HG03060 (cell line): ENCODE results near the gene DOLPP1.
A peak's percentile ranks its signal among the peaks of the same experiment; 100 is the strongest.

Source experiments
- ATAC-seq: cut with Tn5 transposase; IDR thresholded peaks from one replicate; pipeline ENCODE4 v1.9.1; 2021; ENCODE audit warnings: low read depth, moderate number of reproducible peaks; ENCODE audit not compliant: unreplicated experiment

Gene DOLPP1

GRCh38 chr9:129136446-129137035 is 55.6 kb downstream of the DOLPP1 start:
- no peak for ATAC-seq

DNA sequence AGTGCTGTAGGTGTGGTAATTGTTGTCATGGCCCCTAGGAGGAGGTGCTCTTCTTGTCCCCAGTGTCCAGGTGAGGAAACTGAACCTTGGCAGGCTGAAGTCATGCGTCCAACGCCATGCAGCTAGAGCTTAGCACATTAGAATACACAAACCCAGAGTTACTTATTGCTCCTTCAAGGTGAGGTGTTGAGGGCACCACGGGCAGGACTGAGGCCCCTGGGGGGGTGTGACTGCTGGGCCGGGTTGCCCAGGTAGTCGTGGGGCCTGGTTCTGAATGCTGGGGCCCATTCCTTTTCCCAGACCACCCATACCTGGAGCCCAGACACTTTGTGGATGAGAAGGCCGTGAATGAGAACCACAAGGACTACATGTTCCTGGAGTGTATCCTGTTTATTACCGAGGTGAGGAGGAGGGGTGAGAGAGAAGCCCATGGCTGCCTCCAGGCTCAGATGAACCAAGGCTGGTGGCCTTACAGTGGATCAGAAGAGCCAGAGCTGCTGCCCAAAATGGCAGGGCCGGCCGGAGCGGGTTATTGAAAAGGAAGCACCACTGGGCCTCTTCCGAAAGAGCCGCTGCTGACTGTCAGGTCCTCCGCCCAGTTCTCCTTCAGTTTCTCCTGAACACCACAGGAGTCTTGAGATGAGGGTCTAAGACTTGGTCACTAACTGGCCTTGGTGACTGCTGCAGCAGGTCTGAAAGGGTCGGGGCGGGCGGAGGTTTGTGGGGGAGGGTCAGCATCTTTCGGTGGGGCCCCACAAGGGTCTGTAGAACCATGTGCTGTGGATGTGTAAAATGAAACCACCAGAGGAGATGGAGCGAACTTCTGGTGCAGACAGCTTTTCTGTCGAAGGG is 56.6 kb downstream of the DOLPP1 start:
- ATAC-seq = no peak

DNA sequence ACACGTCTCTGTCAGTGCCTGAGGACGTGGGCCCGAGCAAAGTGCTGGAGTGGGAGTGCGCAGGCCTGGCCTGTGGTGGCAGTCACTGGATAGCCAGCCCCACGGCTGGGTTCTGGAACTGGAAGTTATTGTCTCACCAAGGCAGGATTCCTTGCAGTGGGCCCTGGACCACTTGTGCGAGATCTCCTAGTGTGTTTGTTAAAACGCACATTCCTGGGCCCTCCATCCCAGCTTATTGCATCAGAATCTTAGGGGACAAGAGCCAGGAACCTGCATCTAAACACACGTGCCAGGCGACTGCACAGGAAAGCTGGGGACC is 57.2 kb downstream of the DOLPP1 start:
- ATAC-seq = no peak

DNA sequence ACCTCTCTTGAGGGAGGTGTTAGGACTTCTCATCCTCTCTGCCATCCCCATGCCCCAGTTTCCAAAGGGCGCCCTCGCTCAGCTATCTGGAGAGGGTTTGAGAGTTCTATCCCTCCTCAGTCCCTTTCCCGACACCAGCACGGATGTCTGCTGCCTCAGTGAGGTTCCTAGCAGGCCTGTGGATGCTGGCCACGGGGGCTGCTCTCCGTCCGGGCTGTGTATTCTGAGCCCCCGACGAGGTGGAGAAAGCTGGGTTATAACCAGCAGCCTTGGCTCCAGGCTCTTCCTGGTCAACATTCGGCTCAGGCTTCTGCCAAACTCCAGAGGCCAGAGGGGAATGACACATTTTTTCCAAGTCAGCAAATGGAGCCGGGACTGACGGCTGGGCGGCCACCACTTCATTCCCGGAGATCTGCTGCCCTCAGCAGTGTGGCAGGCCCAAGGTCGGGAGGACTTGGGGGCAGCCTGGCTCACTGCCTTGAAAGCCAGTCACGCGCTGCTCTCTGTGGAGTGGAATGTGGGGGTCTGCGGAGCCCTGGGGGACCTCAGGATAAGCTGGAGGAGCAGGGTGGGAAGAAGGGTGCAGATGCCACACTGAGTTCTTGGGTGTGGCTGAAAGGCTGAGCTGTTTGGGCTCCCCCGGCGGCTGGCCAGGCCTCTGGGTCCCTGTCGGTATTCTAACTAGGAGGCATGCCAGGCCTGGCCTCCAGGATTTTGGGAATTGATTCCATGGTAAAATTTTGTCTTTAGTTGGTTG is 57.7 kb downstream of the DOLPP1 start:
- no peak for ATAC-seq

DNA sequence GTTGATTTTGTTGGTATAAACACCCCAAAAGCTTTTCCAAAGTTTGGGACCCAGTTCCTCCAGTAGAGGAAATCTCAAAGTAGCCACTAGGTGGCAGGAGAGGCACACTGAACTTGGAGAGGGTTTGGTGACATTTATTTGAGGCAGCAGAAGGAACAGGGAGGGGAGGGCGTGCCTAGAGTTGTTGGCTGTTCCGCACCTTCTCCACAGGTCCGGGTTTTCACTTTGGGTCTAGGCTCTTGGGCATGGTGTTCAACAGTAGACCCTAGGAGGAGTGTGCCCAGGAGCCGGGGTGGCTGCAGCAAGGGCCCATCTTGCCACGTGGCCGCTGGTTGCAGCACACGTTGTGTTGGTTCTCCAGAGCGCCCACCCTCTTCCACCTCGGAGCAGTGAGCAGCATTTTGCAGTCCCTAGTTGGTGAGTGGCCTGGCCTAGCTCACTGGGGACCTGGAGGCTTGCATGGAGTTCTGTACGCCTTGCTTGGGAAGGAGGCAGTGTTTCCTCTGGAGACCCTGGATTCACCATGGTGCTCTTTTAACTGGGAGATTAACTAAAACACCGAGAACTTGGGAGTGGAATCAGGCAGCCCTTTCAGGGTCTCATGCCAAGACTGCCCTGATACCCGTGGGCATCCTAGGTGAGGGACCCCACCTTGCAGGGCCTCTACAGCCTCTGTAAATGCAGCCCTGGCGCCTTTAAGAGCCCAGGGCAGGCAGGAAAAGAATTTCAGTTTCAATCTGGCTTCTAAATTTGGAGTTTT is 58.5 kb downstream of the DOLPP1 start:
- no peak for ATAC-seq

DNA sequence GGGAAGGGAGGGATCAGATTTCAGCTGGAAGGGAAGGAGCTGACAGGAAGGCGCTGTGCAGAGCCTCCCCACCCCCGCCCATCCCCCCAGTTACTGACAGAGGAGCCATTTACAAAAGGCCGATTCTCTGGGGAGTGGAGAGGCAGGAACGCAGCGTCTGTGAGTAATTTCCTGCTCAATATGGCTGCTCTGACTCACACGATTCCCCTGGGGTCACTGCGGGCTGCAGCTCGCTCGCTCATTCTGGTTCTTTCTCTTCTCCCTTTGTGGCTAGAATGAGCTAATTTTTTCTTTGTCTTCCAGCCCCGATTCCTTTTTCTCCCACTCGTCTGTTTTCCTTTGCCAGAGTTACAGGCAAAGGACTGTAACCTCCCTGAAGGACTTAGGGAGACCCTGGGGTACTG is 59.1 kb downstream of the DOLPP1 start:
- ATAC-seq = peak; percentile 48
